Fibroblast of villous mesenchyme (primary cell): ENCODE data around the gene ARID1B. TPM values are rescaled to one million over a fixed set of nuclear protein-coding genes. Genes with fewer than 3 reads are reported as not detected.

Experiments
- DNase-seq: peaks from one replicate; pipeline ENCODE4 v3.0.0-alpha.2; 2010; ENCODE audit warnings: low read depth
- H3K4me3 ChIP-seq: 2 replicates; pipeline ENCODE4 v1.5.1; 2011; ENCODE audit warnings: low read depth, mild to moderate bottlenecking, low read length
- total RNA-seq: library from RNA; depleted of rRNA; stranded (reverse); fragments of >200 nt; gene quantifications from 2 replicates; pipeline ENCODE4 v1.2.3, GENCODE V29; 2012
- TF ChIP-seq, protein P1 (sequence below): IDR thresholded peaks from 2 replicates; pipeline ENCODE4 v1.5.1; 2012; ENCODE audit warnings: low read depth, mild to moderate bottlenecking, low read length; ENCODE audit not compliant: insufficient read depth

The ARID1B gene
- total RNA-seq, 1 donor, result 41.0 TPM

DNA sequence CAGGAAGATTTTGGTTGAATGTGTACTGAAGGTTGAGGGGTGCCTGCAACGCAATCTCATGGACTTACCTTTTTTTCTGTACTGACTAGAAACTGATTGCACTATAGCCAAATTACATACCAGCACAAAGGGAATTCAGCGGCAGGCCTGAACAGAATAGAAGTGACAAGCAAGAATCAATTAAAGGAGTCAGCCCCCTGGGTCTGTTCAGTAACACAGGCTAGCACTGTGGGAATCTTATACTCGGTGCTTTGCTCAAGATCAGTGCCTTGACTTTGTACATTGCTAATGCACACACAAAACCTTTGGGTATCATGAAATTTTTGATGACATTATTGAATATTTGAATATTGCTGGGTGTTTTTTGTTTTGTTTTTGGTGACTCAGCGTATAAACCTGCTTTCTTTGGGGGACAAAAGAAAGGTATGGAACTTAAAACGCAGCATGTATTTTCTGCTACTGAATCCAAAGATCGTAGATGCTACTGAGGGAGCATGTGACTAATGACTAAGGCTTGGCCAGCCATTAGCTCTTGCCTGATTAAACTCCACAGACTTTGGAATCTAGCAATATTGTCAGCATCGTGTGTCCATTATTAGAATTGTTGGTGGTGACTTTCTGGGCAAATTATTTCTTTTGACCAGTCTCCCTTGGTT is 236.6 kb downstream of the ARID1B start:
- TF ChIP-seq, protein P1, sequence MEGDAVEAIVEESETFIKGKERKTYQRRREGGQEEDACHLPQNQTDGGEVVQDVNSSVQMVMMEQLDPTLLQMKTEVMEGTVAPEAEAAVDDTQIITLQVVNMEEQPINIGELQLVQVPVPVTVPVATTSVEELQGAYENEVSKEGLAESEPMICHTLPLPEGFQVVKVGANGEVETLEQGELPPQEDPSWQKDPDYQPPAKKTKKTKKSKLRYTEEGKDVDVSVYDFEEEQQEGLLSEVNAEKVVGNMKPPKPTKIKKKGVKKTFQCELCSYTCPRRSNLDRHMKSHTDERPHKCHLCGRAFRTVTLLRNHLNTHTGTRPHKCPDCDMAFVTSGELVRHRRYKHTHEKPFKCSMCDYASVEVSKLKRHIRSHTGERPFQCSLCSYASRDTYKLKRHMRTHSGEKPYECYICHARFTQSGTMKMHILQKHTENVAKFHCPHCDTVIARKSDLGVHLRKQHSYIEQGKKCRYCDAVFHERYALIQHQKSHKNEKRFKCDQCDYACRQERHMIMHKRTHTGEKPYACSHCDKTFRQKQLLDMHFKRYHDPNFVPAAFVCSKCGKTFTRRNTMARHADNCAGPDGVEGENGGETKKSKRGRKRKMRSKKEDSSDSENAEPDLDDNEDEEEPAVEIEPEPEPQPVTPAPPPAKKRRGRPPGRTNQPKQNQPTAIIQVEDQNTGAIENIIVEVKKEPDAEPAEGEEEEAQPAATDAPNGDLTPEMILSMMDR, result no peak
- no peak overlapping the region for H3K4me3 ChIP-seq
- DNase-seq, result no peak

DNA sequence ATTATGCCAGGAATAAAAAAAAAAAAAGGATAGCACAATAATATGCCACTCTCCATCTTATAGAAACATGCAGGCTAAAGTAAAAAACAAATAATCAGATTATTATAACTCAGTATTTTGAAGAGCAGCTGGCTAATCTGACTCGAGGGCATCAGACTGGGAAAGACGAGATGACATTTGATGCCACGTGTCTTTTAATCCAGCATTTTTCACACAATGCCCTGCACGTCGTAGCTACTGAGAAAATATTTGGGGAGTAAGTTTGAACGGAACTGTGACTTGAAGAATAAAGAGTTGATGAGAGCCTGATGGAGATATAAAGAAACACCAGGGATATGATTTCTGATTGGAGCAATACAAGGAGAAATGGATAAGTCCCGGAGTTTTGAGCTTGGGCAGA is 237.7 kb downstream of the ARID1B start:
- DNase-seq, result no peak
- no peak overlapping the region for H3K4me3 ChIP-seq
- TF ChIP-seq, protein P1, result no peak

GRCh38 chr6:157017022-157017421 is 239.8 kb downstream of the ARID1B start:
- DNase-seq, result no peak
- no peak overlapping the region for H3K4me3 ChIP-seq
- TF ChIP-seq, protein P1, result no peak

GRCh38 chr6:157017861-157018260 is 240.7 kb downstream of the ARID1B start:
- TF ChIP-seq, protein P1, result no peak
- no peak overlapping the region for H3K4me3 ChIP-seq
- no peak for DNase-seq

DNA sequence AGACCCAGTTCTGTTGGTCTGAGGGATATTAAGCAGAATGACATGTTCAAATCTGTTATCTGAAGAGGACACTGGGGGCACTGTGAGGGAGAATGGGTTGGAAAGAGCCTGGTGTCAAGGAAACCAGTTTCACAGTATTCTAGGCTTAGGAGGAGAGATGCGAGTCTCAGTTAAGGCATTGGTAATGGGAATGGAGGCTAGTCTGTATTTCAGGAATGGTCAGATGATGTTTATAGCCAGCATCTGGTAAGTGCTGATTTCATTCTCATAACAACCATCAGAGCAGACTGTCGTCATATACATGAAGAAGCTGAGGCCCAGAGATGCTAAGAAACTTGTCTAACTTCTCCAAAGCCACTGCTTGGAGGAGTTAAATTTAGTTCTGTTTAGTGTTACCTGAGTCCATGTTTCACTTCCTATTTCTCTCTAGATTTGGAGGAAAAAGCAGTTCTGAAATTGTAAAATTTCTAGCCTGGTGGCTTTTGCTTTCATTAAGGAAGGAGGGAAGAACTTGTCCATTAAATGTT is 242.0 kb downstream of the ARID1B start:
- TF ChIP-seq, protein P1, result no peak
- peak; percentile 50 for DNase-seq
- H3K4me3 ChIP-seq, result no peak overlapping the region

DNA sequence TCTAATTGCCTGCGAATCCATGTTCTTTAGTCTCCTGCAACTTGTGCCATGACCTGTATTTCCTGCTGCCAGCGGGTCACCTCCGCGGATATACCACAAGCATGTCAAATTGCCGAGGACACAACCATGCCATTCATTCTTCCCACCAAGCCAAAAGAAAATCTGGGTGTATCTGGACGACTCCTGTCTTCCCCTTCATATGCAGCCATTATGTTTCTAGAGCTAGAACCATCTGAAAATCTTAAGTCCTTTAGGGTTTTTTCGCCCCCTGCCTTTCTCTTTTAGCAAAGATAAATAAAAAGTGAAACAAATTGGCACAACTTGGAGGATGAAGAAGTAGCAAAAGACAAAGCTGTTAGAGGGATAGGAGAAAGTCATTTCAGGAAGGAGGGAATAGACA is 242.6 kb downstream of the ARID1B start:
- DNase-seq, result peak; percentile 36
- TF ChIP-seq, protein P1, result peak; percentile 16
- H3K4me3 ChIP-seq, result no peak overlapping the region

DNA sequence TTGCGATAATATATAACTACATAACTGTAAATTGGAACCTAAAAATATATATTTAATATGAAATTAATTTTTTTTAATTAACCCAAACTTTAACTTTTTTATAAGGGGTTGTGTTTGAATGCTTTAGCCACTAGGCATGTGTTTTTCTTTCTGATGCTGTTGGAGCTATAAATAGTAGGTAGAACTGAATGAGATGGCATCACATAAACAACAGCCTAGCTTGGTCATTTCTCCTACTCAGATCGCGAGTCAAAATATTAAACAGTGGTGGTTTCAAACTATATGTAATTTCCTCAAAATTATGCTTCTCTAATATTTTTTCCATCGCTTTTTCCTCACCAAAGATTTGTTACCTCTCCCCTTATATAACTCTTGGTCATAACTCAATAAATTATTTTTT is 243.2 kb downstream of the ARID1B start:
- H3K4me3 ChIP-seq, result peak overlapping the region; percentile 76
- TF ChIP-seq, protein P1, result no peak
- DNase-seq, result peak; percentile 40
